B cell (primary cell): ENCODE results near the gene LIMK2. TPM values are rescaled to one million over a fixed set of nuclear protein-coding genes. Genes with fewer than 3 reads are reported as not detected.

Experiments used
- ATAC-seq: fragments of 200-7000 bp; cut with Tn5 transposase; one replicate; pipeline ENCODE4 v1.10.0; 2021; ENCODE audit warnings: low read depth, mild to moderate bottlenecking, moderate number of reproducible peaks, moderate library complexity
- CTCF ChIA-PET: fragments of 350-600 bp; sonication (Branson Sonifier 250); formaldehyde crosslinking; loops from one replicate; lab custom pipeline; 2021; ENCODE audit warnings: antibody characterized with exemption, inconsistent platforms; lab: Charles Lee
- POLR2A ChIA-PET: fragments of 350-600 bp; sonication (Branson Sonifier 250); formaldehyde crosslinking; loops from one replicate; lab custom pipeline; 2021; ENCODE audit warnings: antibody characterized with exemption; lab: Charles Lee
- DNase-seq: peaks from one replicate; pipeline ENCODE4 v3.0.0; 2013
- H2AFZ ChIP-seq: 2 replicates; pipeline ENCODE4 v1.6.1; 2012; ENCODE audit warnings: mild to moderate bottlenecking, low read depth, low read length; ENCODE audit not compliant: insufficient read depth, poor library complexity, severe bottlenecking
- H3K27ac ChIP-seq, 2 donors: 1 replicate in 1 of 2; 2 replicates in 1 of 2; pipeline ENCODE4 v1.5.1; 2012 to 2013; ENCODE audit warnings: low read length in 2 of 2, mild to moderate bottlenecking in 2 of 2, moderate library complexity in 1 of 2
- H3K27me3 ChIP-seq, 4 experiments: fragments of 200-600 bp in 1 of 4; sonication (generic) in 1 of 4; replicated peaks in 1 of 4; 1 replicate in 2 of 4; 2 replicates in 2 of 4; pipeline versions ENCODE4 v1.6.1 to v1.7.0; 2013 to 2016; ENCODE audit warnings: low read length in 3 of 4, mild to moderate bottlenecking in 2 of 4, mixed read lengths in 1 of 4, moderate library complexity in 1 of 4; ENCODE audit not compliant: insufficient read depth in 4 of 4, control insufficient read depth in 3 of 4; ENCODE audit errors: control extremely low read depth in 1 of 4
- H3K36me3 ChIP-seq, 2 experiments: replicated peaks in 1 of 2; 1 replicate in 1 of 2; 2 replicates in 1 of 2; pipeline versions ENCODE4 v1.6.1 to v1.7.1; 2013; ENCODE audit warnings: low read length in 1 of 2; ENCODE audit not compliant: insufficient read depth in 2 of 2, control insufficient read depth in 1 of 2; ENCODE audit errors: control extremely low read depth in 1 of 2, extremely low read depth in 1 of 2
- H3K4me1 ChIP-seq, 2 donors: fragments of 200-600 bp in 1 of 2; sonication (generic) in 1 of 2; 1 replicate in 1 of 2; 2 replicates in 1 of 2; pipeline versions ENCODE4 v1.5.1 to v1.6.1; 2013 to 2017; ENCODE audit warnings: low read length in 2 of 2; ENCODE audit not compliant: control insufficient read depth in 2 of 2, insufficient read depth in 2 of 2
- H3K4me2 ChIP-seq: replicated peaks from 2 replicates; pipeline ENCODE3; 2012; ENCODE audit warnings: mild to moderate bottlenecking, low read depth, low read length; ENCODE audit not compliant: poor library complexity, severe bottlenecking
- H3K4me3 ChIP-seq, 5 experiments: fragments of 200-600 bp in 1 of 5; sonication (generic) in 1 of 5; 1 replicate in 3 of 5; 2 replicates in 2 of 5; pipeline versions ENCODE4 v1.5.1 to v1.7.0; 2011 to 2016; ENCODE audit warnings: low read length in 4 of 5, mild to moderate bottlenecking in 4 of 5, low read depth in 2 of 5, control low read depth in 1 of 5, moderate library complexity in 1 of 5; ENCODE audit not compliant: insufficient read depth in 1 of 5; ENCODE audit errors: control extremely low read depth in 1 of 5, extremely low read depth in 1 of 5
- H3K79me2 ChIP-seq: fragments of 200-600 bp; sonication (generic); one replicate; pipeline ENCODE4 v1.6.0; 2016; ENCODE audit warnings: low read length; ENCODE audit not compliant: control insufficient read depth, insufficient read depth
- H3K9ac ChIP-seq: fragments of 200-600 bp; sonication (generic); 2 replicates; pipeline ENCODE4 v1.6.1; 2017; ENCODE audit warnings: mild to moderate bottlenecking, low read length, moderate library complexity
- H3K9me3 ChIP-seq, 3 donors: one replicate each; pipeline versions ENCODE4 v1.6.1 to v1.7.1; 2013; ENCODE audit warnings: low read length in 2 of 3; ENCODE audit not compliant: control insufficient read depth in 2 of 3, insufficient read depth in 1 of 3; ENCODE audit errors: control extremely low read depth in 1 of 3
- H4K20me1 ChIP-seq: 2 replicates; pipeline ENCODE4 v1.6.0; 2012; ENCODE audit warnings: mild to moderate bottlenecking, low read length; ENCODE audit not compliant: insufficient read depth, control insufficient read depth, poor library complexity, severe bottlenecking
- H3K27ac Mint-ChIP-seq: one replicate; pipeline ENCODE4 v1.8.0; 2021; ENCODE audit warnings: mixed read lengths
- H3K27me3 Mint-ChIP-seq: one replicate; pipeline ENCODE4 v1.8.0; 2021; ENCODE audit warnings: mixed read lengths
- H3K4me1 Mint-ChIP-seq: one replicate; pipeline ENCODE4 v1.8.0; 2021; ENCODE audit warnings: mixed read lengths
- H3K4me3 Mint-ChIP-seq: one replicate; pipeline ENCODE4 v1.8.0; 2021; ENCODE audit warnings: mixed read lengths
- H3K9me3 Mint-ChIP-seq: one replicate; pipeline ENCODE4 v1.8.0; 2022; ENCODE audit warnings: mixed read lengths; ENCODE audit not compliant: insufficient read depth
- CTCF ChIP-seq: fragments of 200-600 bp; IDR thresholded peaks from one replicate; pipeline ENCODE4 v1.8.0; 2022; ENCODE audit warnings: antibody characterized with exemption, mild to moderate bottlenecking
- EZH2 ChIP-seq: IDR thresholded peaks from 2 replicates; pipeline ENCODE4 v1.6.1; 2012; ENCODE audit warnings: borderline replicate concordance, low read depth, mild to moderate bottlenecking, moderate library complexity, low read length; ENCODE audit not compliant: insufficient read depth, poor library complexity, severe bottlenecking
- WGBS: methylation state at CpG from one replicate; pipeline ENCODE4 v1.1.5; 2013; ENCODE audit warnings: missing lambda C conversion rate; ENCODE audit not compliant: insufficient coverage; 5-methylcytosine and 5-hydroxymethylcytosine counted together
- intact Hi-C: fragments of 100-400 bp; cut with micrococcal nuclease; formaldehyde crosslinking; loops from one replicate; pipeline ENCODE4 v1.10.0; 2022
- polyA plus RNA-seq: library from polyadenylated mRNA; depleted of rRNA; stranded (reverse); fragments of >200 nt; gene quantifications from 2 replicates; pipeline ENCODE4 v1.2.3, GENCODE V29; 2012
- total RNA-seq, 2 donors: library from RNA; stranded (reverse); fragments of 120-200 nt in 1 of 2; gene quantifications; 1 replicate in 1 of 2; 2 replicates in 1 of 2; pipeline versions ENCODE4 v1.2.3 to v1.2.4, GENCODE V29; 2013 to 2022

The LIMK2 gene
- total and polyA plus RNA-seq, 2 donors (not counting 1 experiment from before 2014, with no cell fraction given): 6.8 to 20.2 TPM

- Histone ChIP-seq H2AFZ (peak overlapping the region; percentile 65), H3K27ac (peak overlapping the region; percentile 99 to 100), H3K27me3 (no peaks in the 10 kb centered on the region), H3K4me2 (peak overlapping the region; percentile 97), H3K36me3 (peaks cover 3 to 30% of the 10 kb centered on the region in 2 experiments), H3K9ac (peak overlapping the region; percentile 99), H3K9me3 (no peaks in the 10 kb centered on the region), H3K4me3 (peak overlapping the region; percentile 72 to 99 (median 95)), H4K20me1 (no peaks in the 10 kb centered on the region), H3K79me2 (peaks cover 72% of the 10 kb centered on the region), H3K4me1 (peaks cover 68 to 76% of the 10 kb centered on the region in 2 donors)
- Mint-ChIP-seq H3K27ac (peak overlapping the region; percentile 100), H3K9me3 (no peaks in the 10 kb centered on the region), H3K27me3 (no peaks in the 10 kb centered on the region), H3K4me3 (peak overlapping the region; percentile 97), H3K4me1 (peaks cover 67% of the 10 kb centered on the region)
- under 1% methylated on average over 87 of the region's 95 CpGs for WGBS
- DNase-seq (peak; percentile 97), ATAC-seq (peak; percentile 88)
- intact Hi-C loops: loop anchor here (1.0 to 5.0 kb wide), 9 partner anchors 55 to 868 kb away; partner anchors contain the start of genes DEPDC5, LIMK2, PES1 and PRR14L
- POLR2A ChIA-PET: interaction anchor here (0.6 to 2.6 kb wide), 15 partner anchors 8 to 322 kb away, joined by 3 to 18 read pairs (median 5); partner anchors contain the start of genes MORC2, PATZ1, RNF185 and TUG1
- TF ChIP-seq CTCF: no peak
- TF ChIP-seq EZH2: no peak
- CTCF ChIA-PET: interaction anchor here (0.6 to 18.7 kb wide), 5 partner anchors 19 to 1212 kb away, joined by 4 to 208 read pairs (median 17); partner anchors contain the start of genes LIMK2 and PATZ1
Measured at GRCh38 chr22:31290494-31291471, 78.7 kb downstream of the LIMK2 start.
